Liver (tissue), 3 donors: Measurements from ENCODE around the gene IL10RB.

Experiments used
- EGR1 ChIP-seq, 2 donors: IDR thresholded peaks; 2 replicates each; pipeline ENCODE4 v1.6.1; 2016 to 2018; ENCODE audit warnings: antibody characterized with exemption in 2 of 2, low read depth in 2 of 2
- NR2F2 ChIP-seq: IDR thresholded peaks from 2 replicates; pipeline ENCODE4 v1.6.1; 2016; ENCODE audit warnings: antibody characterized with exemption
- SP1 ChIP-seq: IDR thresholded peaks from 2 replicates; pipeline ENCODE4 v1.6.1; 2018; ENCODE audit warnings: antibody characterized with exemption, mild to moderate bottlenecking
- TAF1 ChIP-seq: conservative IDR thresholded peaks from 2 replicates; pipeline ENCODE4 v1.6.1; 2016; ENCODE audit warnings: antibody characterized with exemption, mild to moderate bottlenecking
- ZBTB33 ChIP-seq: IDR thresholded peaks from 2 replicates; pipeline ENCODE4 v1.6.1; 2016; ENCODE audit warnings: antibody characterized with exemption
- TF ChIP-seq, protein P1 (sequence below): fragments of 150-350 bp; IDR thresholded peaks from 2 replicates; pipeline ENCODE4 v1.5.1; 2017; ENCODE audit warnings: improper control_type of control experiment, low read depth, low read length; ENCODE audit not compliant: missing input control
- donor health status: healthy.
- donor health status: healthy.

- TF ChIP-seq, protein P1, sequence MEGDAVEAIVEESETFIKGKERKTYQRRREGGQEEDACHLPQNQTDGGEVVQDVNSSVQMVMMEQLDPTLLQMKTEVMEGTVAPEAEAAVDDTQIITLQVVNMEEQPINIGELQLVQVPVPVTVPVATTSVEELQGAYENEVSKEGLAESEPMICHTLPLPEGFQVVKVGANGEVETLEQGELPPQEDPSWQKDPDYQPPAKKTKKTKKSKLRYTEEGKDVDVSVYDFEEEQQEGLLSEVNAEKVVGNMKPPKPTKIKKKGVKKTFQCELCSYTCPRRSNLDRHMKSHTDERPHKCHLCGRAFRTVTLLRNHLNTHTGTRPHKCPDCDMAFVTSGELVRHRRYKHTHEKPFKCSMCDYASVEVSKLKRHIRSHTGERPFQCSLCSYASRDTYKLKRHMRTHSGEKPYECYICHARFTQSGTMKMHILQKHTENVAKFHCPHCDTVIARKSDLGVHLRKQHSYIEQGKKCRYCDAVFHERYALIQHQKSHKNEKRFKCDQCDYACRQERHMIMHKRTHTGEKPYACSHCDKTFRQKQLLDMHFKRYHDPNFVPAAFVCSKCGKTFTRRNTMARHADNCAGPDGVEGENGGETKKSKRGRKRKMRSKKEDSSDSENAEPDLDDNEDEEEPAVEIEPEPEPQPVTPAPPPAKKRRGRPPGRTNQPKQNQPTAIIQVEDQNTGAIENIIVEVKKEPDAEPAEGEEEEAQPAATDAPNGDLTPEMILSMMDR = no peak
- no peak for TF ChIP-seq ZBTB33
- no peak for TF ChIP-seq SP1
- no peak for TF ChIP-seq TAF1
- TF ChIP-seq NR2F2 = no peak
- TF ChIP-seq EGR1 (IDR thresholded peaks at IDR 0.05; ENCODE audit: low read depth in 2 of 2) = no peak
Measured at GRCh38 chr21:33231526-33231925, 34.6 kb upstream of the IL10RB start.
